ENCODE measurements around the gene MAML2. TPM values are rescaled to one million over a fixed set of nuclear protein-coding genes. Genes with fewer than 3 reads are reported as not detected.

The MAML2 gene
- total and polyA plus RNA-seq, 9 of the 15 experiments (the other 6 are each of a cell fraction or from before 2014, with no cell fraction given): 0.79 to 6.8 (median 4.8) TPM

- ChIA-PET POLR2A (no interaction called here), CTCF (ENCODE audit: low intra/inter-chr PET ratio) (no interaction called here)
- Histone ChIP-seq H3K36me3 (ENCODE audit: control insufficient read depth, insufficient read depth, low read length) (no peaks in the 10 kb centered on the region; the same call in 2 of the 3 replicates), H3K9me3 (replicated peaks; ENCODE audit: control insufficient read depth, insufficient read depth, low read depth, low read length) (no peaks in the 10 kb centered on the region), H4K20me1 (replicated peaks; ENCODE audit: control insufficient read depth, insufficient read depth, low read length) (no peaks in the 10 kb centered on the region), H3K9ac (ENCODE audit: insufficient read depth in 1 of 2, low read depth in 2 of 2, low read length in 2 of 2) (no peak overlapping the region), H3K27me3 (ENCODE audit: control insufficient read depth in 2 of 2, insufficient read depth in 2 of 2, low read length in 2 of 2) (no peaks in the 10 kb centered on the region), H3K79me2 (ENCODE audit: control insufficient read depth, insufficient read depth, low read length) (no peaks in the 10 kb centered on the region), H2AFZ (ENCODE audit: low read depth, low read length) (no peak overlapping the region), H3K9me1 (ENCODE audit: control insufficient read depth, insufficient read depth, low read length) (no peaks in the 10 kb centered on the region), H3K27ac (ENCODE audit: extremely low read depth, low read depth, low read length) (no peak overlapping the region), H3K4me3 (no peak overlapping the region), H3K4me1 (replicated peaks in 1 of 2; ENCODE audit: control insufficient read depth in 2 of 2, insufficient read depth in 2 of 2, low read length in 2 of 2) (peaks cover 7 to 16% of the 10 kb centered on the region in 2 experiments; a peak in 4 of 5 replicates), H3K4me2 (ENCODE audit: insufficient read depth, low read length) (no peak overlapping the region)
- in situ Hi-C loops (cut with MboI): no loop called here
- FAIRE-seq (no peak), DNase-seq (ENCODE audit: extremely low read depth in 1 of 4, low spot score in 3 of 4) (no peak), ATAC-seq (no peak)
- 88% methylated on average over 6 of the region's 6 CpGs for WGBS (ENCODE audit: insufficient coverage, low coverage, missing lambda C conversion rate)
- no TSS peak for BruUV-seq (replicated peaks)
- intact Hi-C loops (cut with micrococcal nuclease): no loop called here
- TF ChIP-seq ZNF77 (CRISPR knock-in tag; IDR thresholded peaks at IDR 0.05) (no peak), YBX1 (IDR thresholded peaks at IDR 0.05) (no peak), CBFA2T2 (conservative IDR thresholded peaks at IDR 0.05) (no peak), NELFE (IDR thresholded peaks at IDR 0.05; ENCODE audit: insufficient read depth, insufficient read length) (no peak), JUNB (CRISPR knock-in tag; conservative IDR thresholded peaks at IDR 0.05) (no peak)
Observed at GRCh38 chr11:96073536-96073935, 269.5 kb downstream of the MAML2 start.

GRCh38 chr11:96072592-96072991 is 270.4 kb downstream of the MAML2 start:
- H3K36me3 ChIP-seq (ENCODE audit: control insufficient read depth, insufficient read depth, low read length): no peaks in the 10 kb centered on the region; the same call in 2 of the 3 replicates
- ATAC-seq (no peak), FAIRE-seq (no peak), DNase-seq (ENCODE audit: extremely low read depth in 1 of 4, low spot score in 3 of 4) (no peak)
- no peak overlapping the region for H3K4me3 ChIP-seq
- intact Hi-C loops (cut with micrococcal nuclease) (no loop called here), in situ Hi-C loops (cut with MboI) (no loop called here)
- no peaks in the 10 kb centered on the region for H3K79me2 ChIP-seq (ENCODE audit: control insufficient read depth, insufficient read depth, low read length)
- no peaks in the 10 kb centered on the region for H3K9me3 ChIP-seq (replicated peaks; ENCODE audit: control insufficient read depth, insufficient read depth, low read depth, low read length)
- no peaks in the 10 kb centered on the region for H4K20me1 ChIP-seq (replicated peaks; ENCODE audit: control insufficient read depth, insufficient read depth, low read length)
- H3K4me2 ChIP-seq (ENCODE audit: insufficient read depth, low read length): no peak overlapping the region
- H3K27ac ChIP-seq (ENCODE audit: extremely low read depth, low read depth, low read length): no peak overlapping the region
- no peaks in the 10 kb centered on the region for H3K9me1 ChIP-seq (ENCODE audit: control insufficient read depth, insufficient read depth, low read length)
- H3K9ac ChIP-seq (ENCODE audit: insufficient read depth in 1 of 2, low read depth in 2 of 2, low read length in 2 of 2): no peak overlapping the region
- CTCF ChIA-PET (ENCODE audit: low intra/inter-chr PET ratio): no interaction called here
- no peak overlapping the region for H2AFZ ChIP-seq (ENCODE audit: low read depth, low read length)
- no peaks in the 10 kb centered on the region for H3K27me3 ChIP-seq (ENCODE audit: control insufficient read depth in 2 of 2, insufficient read depth in 2 of 2, low read length in 2 of 2)
- no TSS peak for BruUV-seq (replicated peaks)
- POLR2A ChIA-PET: interaction anchor here (0.9 to 1.0 kb wide), 2 partner anchors 10 to 16 kb away, joined by 4 read pairs; no protein-coding TSS in a partner anchor
- H3K4me1 ChIP-seq (replicated peaks in 1 of 2; ENCODE audit: control insufficient read depth in 2 of 2, insufficient read depth in 2 of 2, low read length in 2 of 2): peaks cover 7 to 16% of the 10 kb centered on the region in 2 experiments; a peak in 4 of 5 replicates
- WGBS (ENCODE audit: insufficient coverage, low coverage, missing lambda C conversion rate): 92% methylated on average over 7 of the region's 7 CpGs
- no peak for TF ChIP-seq CGGBP1 (CRISPR knock-in tag; IDR thresholded peaks at IDR 0.05)
- no peak for TF ChIP-seq E2F1 (CRISPR knock-in tag; IDR thresholded peaks at IDR 0.05)
- no peak for TF ChIP-seq ZBTB26 (CRISPR knock-in tag; IDR thresholded peaks at IDR 0.05)
- TF ChIP-seq PKNOX1 (IDR thresholded peaks at IDR 0.05): no peak
- no peak for TF ChIP-seq GABPA (tag; conservative IDR thresholded peaks at IDR 0.05; ENCODE audit: low read depth)
- no peak for TF ChIP-seq ZNF511 (CRISPR knock-in tag; IDR thresholded peaks at IDR 0.05)
- TF ChIP-seq SMAD1 (IDR thresholded peaks at IDR 0.05; ENCODE audit: low read depth, low read length, partially characterized antibody): no peak
- no peak for TF ChIP-seq ZNF780A (CRISPR knock-in tag; IDR thresholded peaks at IDR 0.05)
- TF ChIP-seq ZNF507 (tag; conservative IDR thresholded peaks at IDR 0.05): no peak

Measured in K562 (cell line).